ENCODE results near the gene RFPL4A. TPM values are rescaled to one million over a fixed set of nuclear protein-coding genes. Genes with fewer than 3 reads are reported as not detected.

Gene RFPL4A
- total RNA-seq, 8 experiments from 2014 or later, result 0.31 TPM; not detected in 7

Other genes with a start within 250 kb of the RFPL4A start
- under 1 TPM in 1 of 8 experiments, not detected in 7; 0.18 TPM for gene SBK2, start 222.0 kb upstream of the RFPL4A start, total RNA-seq
- 1 to 10 TPM in 1 of 8 experiments, under 1 TPM in 4, not detected in 3; 0.14 to 1.1 (median 0.31) TPM for gene SBK3, start 213.6 kb upstream of the RFPL4A start, total RNA-seq
- 1 to 10 TPM; 3.4 to 9.4 (median 5.0) TPM for gene ZNF579, start 178.2 kb upstream of the RFPL4A start, total RNA-seq
- 10 to 100 TPM in 2 of 8 experiments, 1 to 10 TPM in 6; 5.0 to 11.6 (median 8.3) TPM for gene FIZ1, start 159.6 kb upstream of the RFPL4A start, total RNA-seq
- gene ZNF524, start 158.8 kb upstream of the RFPL4A start, total RNA-seq, result 10 to 100 TPM in 1 of 8 experiments, 1 to 10 TPM in 7; 3.7 to 12.3 (median 5.4) TPM
- gene ZNF865, start 153.4 kb upstream of the RFPL4A start, total RNA-seq, result 1 to 10 TPM in 7 of 8 experiments, under 1 TPM in 1; 0.87 to 6.9 (median 3.5) TPM
- gene ZNF784, start 134.5 kb upstream of the RFPL4A start, total RNA-seq, result 1 to 10 TPM; 1.6 to 8.2 (median 4.1) TPM
- gene ZNF580, start 118.1 kb upstream of the RFPL4A start, total RNA-seq, result 10 to 100 TPM in 6 of 8 experiments, 1 to 10 TPM in 2; 7.9 to 25.0 (median 11.1) TPM
- 10 to 100 TPM; 18.3 to 34.2 (median 24.9) TPM for gene ZNF581, start 115.4 kb upstream of the RFPL4A start, total RNA-seq
- gene CCDC106, start 110.9 kb upstream of the RFPL4A start, total RNA-seq, result 10 to 100 TPM in 7 of 8 experiments, 1 to 10 TPM in 1; 9.8 to 23.6 (median 13.6) TPM
- gene U2AF2, start 104.1 kb upstream of the RFPL4A start, total RNA-seq, result 100 to 1,000 TPM in 7 of 8 experiments, 10 to 100 TPM in 1; 85.3 to 252 (median 133) TPM
- 10 to 100 TPM; 21.8 to 79.7 (median 50.3) TPM for gene EPN1, start 83.9 kb upstream of the RFPL4A start, total RNA-seq
- gene NLRP9, start 20.7 kb upstream of the RFPL4A start, total RNA-seq, result 1 to 10 TPM in 1 of 8 experiments, under 1 TPM in 3, not detected in 4; 0.08 to 1.1 (median 0.23) TPM
- gene RFPL4AL1, start 10.0 kb downstream of the RFPL4A start, total RNA-seq, result under 1 TPM in 2 of 8 experiments, not detected in 6; 0.38 to 0.66 TPM
- gene NLRP11, start 72.9 kb downstream of the RFPL4A start, total RNA-seq, result under 1 TPM in 3 of 8 experiments, not detected in 5; 0.09 to 0.24 (median 0.14) TPM
- under 1 TPM in 2 of 8 experiments, not detected in 6; 0.14 to 0.17 TPM for gene NLRP4, start 77.4 kb downstream of the RFPL4A start, total RNA-seq
- under 1 TPM in 3 of 8 experiments, not detected in 5; 0.04 to 0.28 (median 0.10) TPM for gene NLRP13, start 173.2 kb downstream of the RFPL4A start, total RNA-seq
- under 1 TPM in 3 of 8 experiments, not detected in 5; 0.04 to 0.28 (median 0.14) TPM for gene NLRP8, start 188.7 kb downstream of the RFPL4A start, total RNA-seq
- under 1 TPM in 3 of 8 experiments, not detected in 5; 0.10 to 0.14 (median 0.10) TPM for gene NLRP5, start 227.7 kb downstream of the RFPL4A start, total RNA-seq